ENCODE data around the gene CD247. TPM values are rescaled to one million over a fixed set of nuclear protein-coding genes. Genes with fewer than 3 reads are reported as not detected.
A peak's percentile ranks its signal among the peaks of the same experiment; 100 is the strongest.

The CD247 gene
- total and polyA plus RNA-seq, 2 of the 13 experiments (the other 11 are each of a cell fraction or from before 2014, with no cell fraction given) = 0.20 TPM; not detected in 1

GRCh38 chr1:167454894-167455785 is 63.2 kb downstream of the CD247 start (continued):
- TF ChIP-seq ATF7 (IDR thresholded peaks at IDR 0.05) (no peak), ATF7 (CRISPR knock-in tag; IDR thresholded peaks at IDR 0.05) (no peak), CENPT (CRISPR knock-in tag; IDR thresholded peaks at IDR 0.05; ENCODE audit: low read depth) (0 out of 2 replicates have a peak, but pooled peaks have one; percentile 32), ARNTL (CRISPR knock-in tag; IDR thresholded peaks at IDR 0.05) (no peak), ZNF331 (CRISPR knock-in tag; IDR thresholded peaks at IDR 0.05) (no peak), CHD4 (IDR thresholded peaks at IDR 0.05; ENCODE audit: borderline replicate concordance, low read length) (no peak), ZFP82 (CRISPR knock-in tag; IDR thresholded peaks at IDR 0.05; ENCODE audit: borderline replicate concordance) (no peak), RBM22 (optimal IDR thresholded peaks at IDR 0.05; ENCODE audit: low read length) (no peak), TOPORS (CRISPR knock-in tag; IDR thresholded peaks at IDR 0.05) (no peak), RARG (CRISPR knock-in tag; IDR thresholded peaks at IDR 0.05; ENCODE audit: low read depth) (no peak), ZNF687 (CRISPR knock-in tag; IDR thresholded peaks at IDR 0.05) (peak; percentile 46; the same call in 1 of the 2 replicates), ZNF891 (CRISPR knock-in tag; IDR thresholded peaks at IDR 0.05) (peak; percentile 13; the same call in 1 of the 2 replicates), MAX (IDR thresholded peaks at IDR 0.05) (peak; percentile 21; the same call in 1 of the 2 replicates), FLYWCH1 (CRISPR knock-in tag; IDR thresholded peaks at IDR 0.05) (no peak), ZSCAN21 (CRISPR knock-in tag; IDR thresholded peaks at IDR 0.05; ENCODE audit: borderline replicate concordance) (peak; percentile 39; the same call in 1 of the 2 replicates), IRX3 (CRISPR knock-in tag; IDR thresholded peaks at IDR 0.05; ENCODE audit: borderline replicate concordance, low read depth) (no peak), SP5 (CRISPR knock-in tag; IDR thresholded peaks at IDR 0.05; ENCODE audit: borderline replicate concordance, low read depth) (no peak), ZNF768 (CRISPR knock-in tag; IDR thresholded peaks at IDR 0.05) (peak; percentile 0; the same call in 1 of the 2 replicates), CCDC6 (CRISPR knock-in tag; IDR thresholded peaks at IDR 0.05) (0 out of 2 replicates have a peak, but pooled peaks have one; percentile 29), JARID2 (CRISPR knock-in tag; IDR thresholded peaks at IDR 0.05; ENCODE audit: insufficient replicate concordance) (no peak), ZEB1 (IDR thresholded peaks at IDR 0.05; ENCODE audit: insufficient replicate concordance, low read depth) (no peak), REST (IDR thresholded peaks at IDR 0.05; ENCODE audit: borderline replicate concordance in 1 of 2, low read depth in 1 of 2, low read length in 2 of 2) (no peak)
